GM19452 (cell line): ENCODE measurements around the gene PPP1R9B.

Experiments
- ATAC-seq: cut with Tn5 transposase; IDR thresholded peaks from one replicate; pipeline ENCODE4 v1.9.1; 2021; ENCODE audit not compliant: unreplicated experiment

The PPP1R9B gene

DNA sequence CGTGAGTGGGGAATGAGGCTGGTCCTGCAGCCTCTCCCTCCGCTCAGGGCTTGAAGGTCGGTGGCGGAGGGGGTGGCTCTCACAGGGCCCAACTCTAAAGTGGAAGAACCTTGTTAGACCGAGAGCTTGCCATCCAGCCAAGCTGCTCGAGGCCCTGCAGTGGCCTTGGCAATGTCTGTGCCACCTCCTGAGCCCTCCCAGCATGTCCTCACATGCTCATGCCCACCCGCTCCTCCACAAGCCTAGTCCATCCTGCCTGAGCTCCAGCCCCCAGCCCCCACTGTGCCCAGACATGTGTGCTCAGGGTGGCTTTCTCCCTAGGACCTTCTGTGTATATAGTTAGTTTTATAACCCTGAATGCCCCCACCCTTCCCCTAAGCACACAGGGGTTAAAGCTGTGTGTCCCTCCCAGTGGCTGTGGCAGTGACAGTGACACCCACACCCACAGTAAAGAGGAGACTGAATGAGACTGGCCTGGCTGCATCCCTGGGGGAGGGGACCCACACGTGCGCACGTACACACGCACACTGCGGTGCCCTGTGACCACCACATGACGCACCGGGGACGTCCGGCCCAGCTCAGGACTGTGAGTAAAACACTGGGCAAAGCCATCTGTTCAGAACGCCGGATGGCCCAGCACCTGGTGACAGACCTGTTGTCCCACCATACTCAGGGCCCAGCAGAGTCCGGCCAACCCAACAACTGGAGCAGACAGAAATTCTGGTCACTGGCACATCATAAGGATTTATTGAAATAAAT lies 39.7 kb downstream of the PPP1R9B start:
- no peak for ATAC-seq

DNA sequence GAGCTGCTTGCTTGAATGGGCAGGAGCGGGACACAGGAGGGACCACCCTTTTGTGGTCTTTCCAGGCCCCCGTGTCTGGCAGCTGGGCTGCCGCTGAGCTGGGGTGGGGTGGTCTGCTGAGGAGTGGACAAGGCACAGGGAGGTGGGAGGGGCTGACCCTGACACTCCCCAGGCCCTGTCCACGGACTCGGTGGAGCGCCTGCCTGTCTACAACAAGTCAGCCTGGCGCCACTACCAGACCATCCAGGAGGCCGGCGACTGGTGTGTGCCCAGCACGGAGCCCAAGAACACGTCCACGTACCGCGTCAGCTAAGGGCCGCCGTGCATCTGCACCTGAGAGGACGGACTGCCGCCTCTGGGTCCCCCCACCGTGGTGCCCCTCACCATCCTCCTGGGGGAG lies 40.7 kb downstream of the PPP1R9B start:
- no peak for ATAC-seq

DNA sequence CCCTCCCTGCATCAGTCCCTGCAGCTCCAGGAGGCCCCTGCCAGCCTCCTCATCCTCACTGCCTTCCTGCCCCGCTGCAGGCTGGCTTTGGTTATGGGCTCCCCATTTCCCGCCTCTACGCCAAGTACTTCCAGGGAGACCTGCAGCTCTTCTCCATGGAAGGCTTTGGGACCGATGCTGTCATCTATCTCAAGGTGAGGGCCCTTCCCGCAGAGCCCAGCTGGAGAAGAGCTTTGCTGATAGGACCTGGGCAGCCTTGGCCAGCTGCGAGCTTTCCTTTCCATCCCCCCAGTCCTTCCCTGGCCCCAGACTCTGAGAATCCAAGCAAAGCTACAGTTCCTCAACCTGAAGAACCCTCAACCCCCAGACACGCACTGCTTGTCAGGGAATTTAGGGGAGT lies 41.3 kb downstream of the PPP1R9B start:
- ATAC-seq = no peak

DNA sequence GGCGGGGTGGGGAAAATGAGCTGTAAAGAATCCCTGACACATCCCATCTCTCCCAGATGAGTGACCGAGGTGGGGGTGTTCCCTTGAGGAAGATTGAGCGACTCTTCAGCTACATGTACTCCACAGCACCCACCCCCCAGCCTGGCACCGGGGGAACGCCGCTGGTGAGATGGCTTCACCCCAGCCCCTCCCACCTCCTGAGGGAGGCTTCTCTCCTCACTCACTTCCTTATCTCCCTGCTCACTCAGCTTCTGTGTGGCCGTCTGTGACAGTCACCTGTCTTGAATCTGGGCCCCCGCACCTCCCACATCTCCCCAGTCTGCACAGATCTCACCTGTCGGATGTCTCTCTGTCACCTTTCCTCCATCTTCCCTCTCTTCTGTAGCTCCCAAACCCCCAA lies 41.9 kb downstream of the PPP1R9B start:
- ATAC-seq = no peak

DNA sequence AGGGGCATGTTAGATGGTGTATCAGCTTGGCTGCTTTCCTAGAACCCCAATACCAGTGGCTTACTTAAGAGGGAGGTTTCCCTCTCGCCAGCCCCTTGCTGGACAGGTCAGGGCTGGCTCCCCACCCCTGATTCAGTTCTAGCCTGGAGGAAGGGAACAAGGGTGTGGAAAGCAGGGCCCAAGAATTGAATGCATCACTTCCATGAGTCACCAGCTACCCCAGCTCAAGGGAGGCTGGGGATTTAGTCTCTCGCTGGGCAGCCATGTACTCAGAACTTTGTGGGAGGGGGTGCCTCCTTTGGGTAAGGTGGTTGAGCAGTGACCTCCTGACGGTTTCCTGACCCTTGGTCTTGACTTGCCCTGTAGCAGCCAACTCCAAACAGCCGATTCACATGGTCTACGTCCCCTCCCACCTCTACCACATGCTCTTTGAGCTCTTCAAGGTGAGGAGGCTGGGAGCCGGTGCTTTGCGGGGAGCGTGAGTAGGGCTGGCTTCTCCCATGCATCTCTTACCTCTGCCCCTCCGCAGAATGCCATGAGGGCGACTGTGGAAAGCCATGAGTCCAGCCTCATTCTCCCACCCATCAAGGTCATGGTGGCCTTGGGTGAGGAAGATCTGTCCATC lies 42.6 kb downstream of the PPP1R9B start:
- ATAC-seq = no peak

DNA sequence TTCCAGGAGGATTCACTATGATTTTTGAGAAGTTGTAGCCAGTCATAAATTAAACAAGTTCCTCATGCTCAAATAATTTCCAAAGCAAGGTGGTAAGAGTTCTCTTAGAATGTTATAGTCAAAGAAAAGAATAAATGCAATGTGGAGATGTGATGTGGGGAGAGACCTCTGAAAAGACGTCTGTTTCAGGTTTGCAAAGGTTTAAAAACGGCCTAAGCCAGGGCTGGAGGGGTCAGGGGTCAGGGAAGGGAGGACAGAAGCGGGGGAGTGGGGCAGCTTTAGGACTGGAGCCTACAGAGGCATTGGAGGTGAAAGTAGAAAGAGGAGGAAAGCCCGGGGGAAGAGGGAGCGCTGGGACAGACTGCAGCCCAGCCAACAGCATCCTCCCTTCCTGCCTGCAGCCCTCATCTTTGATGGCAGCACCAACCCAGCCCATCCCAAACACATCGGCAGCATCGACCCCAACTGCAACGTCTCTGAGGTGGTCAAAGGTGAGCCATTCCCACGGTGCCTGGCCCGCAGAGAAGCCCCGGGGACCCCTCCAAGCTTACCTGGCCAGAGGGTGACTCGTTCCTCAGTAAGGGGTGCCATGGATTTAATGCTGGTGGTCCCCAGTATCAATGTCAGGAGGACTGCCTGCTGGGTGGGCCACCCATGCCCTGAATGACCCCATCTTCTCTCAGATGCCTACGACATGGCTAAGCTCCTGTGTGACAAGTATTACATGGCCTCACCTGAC lies 43.9 kb downstream of the PPP1R9B start:
- ATAC-seq = no peak

DNA sequence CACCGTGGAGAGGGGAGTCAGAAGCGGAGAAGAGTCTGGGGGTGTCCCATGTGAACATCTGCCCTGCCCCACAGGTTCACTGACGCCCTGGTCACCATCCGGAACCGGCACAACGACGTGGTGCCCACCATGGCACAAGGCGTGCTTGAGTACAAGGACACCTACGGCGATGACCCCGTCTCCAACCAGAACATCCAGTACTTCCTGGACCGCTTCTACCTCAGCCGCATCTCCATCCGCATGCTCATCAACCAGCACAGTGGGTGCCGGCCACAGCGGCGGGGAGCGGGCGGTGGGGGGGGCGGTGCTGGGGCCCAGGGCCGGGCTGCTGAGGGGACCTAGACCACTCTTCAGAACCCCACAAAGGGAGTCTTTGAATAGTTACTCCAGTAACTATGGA lies 44.7 kb downstream of the PPP1R9B start:
- ATAC-seq = no peak

DNA sequence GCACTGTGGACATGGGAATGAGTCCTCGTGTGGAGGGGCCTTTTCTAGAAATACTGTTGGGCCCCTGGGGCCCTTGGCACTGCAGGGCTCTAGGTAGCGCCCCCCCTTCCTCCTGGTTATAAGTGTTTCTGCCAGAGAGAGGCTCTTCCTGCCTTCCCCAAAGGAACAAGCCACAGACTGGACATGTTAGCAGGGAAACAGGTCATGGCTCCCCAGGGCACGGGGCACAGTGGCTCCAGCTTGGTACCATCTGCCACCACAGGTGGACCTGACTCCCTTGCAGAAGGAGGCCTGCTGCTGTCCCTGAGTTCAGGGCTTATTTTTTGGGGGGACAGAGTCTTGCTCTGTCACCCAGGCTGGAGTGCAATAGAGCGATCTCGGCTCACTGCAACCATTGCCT lies 46.5 kb downstream of the PPP1R9B start:
- ATAC-seq = no peak

DNA sequence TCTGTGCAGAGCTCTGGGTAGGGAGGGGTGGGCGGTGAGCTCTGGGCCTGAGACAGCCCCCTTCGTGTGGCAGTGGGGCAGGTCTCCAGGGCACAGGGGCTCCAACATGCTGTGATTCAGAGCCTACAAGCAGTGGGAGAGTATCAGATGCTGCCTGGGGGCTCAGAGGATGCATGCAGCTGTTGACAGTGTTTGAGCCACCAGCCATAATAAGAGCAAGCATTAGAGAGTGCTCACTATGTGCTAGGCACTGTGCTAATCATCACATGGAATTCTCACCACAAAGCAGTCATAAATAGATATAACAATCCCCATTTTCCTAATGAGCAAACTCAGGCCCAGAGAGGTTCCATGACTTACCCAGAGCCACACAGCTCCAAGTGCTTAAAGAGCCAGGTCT lies 47.2 kb downstream of the PPP1R9B start:
- ATAC-seq = no peak

DNA sequence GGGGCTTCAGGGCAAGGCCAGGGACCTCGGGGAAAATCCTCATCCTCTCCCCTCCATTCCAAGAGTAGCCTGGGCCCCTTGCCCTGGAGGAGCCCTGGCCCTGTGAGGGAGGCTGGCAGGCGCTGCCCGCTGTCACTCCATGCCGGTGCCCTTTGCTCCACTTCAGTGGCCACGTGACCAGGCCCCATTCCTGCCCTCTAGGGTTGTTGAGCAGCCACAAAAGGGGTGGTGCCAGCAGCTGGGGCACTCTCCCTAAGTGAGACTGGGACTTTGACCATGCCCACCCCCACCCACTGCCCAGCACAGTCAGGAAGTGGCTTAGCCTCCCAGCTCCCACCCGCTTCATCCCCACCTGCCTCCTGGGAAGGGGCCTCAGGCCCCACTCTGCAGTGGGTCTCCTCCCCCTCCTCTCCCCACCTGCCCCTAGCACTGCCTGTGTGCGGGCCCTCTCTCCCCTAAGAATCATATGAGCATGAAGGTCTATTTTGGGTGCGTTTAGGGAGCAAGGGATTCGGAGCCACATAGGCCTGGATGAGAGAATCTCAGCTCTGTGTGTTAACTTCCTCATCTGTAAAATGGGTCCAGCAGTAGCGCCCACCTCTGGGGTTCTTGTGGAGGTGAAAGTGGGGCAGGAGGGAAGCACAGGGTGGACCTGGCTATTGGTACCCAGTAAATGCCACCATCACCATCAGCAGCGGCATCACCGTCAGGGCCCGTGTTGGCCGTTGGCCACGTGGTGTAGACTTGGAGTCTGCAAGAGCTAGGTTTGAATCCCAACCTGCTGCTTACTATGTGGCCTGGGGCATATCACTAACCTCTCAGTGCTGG lies 48.1 kb downstream of the PPP1R9B start:
- no peak for ATAC-seq

DNA sequence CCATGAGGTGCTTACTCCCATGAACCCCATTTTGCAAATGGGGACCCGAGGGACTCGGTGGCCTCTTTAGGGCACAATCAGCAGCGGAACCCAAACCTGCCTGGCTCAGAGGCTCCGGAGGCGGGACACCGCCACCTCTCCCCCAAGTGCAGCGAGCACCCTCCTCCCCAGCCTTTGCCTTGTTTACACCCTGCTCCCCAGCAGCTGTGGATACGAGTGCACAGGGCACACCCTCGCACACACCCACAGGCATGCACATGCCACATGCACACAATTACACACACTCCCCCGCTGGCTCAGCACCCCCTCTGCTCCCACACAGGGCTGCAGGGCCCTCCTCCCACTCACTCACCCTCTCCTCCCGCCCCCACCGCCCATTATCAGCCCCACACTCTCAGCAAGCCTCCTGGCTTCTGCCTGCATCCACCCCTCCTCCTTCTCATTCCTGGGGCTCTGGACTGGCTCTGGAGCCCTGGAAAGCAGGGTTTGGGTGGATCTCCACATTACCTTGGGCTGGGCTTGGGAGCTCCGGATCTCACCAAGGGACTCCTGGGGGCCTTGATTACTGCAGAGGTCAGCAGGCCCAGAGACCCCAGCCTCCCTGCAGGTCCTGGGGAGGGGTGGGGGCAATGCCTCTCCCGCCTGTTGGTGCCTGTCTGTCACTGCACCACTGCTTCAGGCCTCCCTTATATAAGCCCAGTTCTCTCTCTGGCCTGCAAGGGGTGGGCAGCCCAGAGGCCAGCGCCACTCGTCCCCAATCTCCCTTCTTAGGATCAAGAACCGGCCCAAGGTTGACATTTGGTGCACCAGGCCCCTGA lies 48.9 kb downstream of the PPP1R9B start:
- ATAC-seq = no peak

DNA sequence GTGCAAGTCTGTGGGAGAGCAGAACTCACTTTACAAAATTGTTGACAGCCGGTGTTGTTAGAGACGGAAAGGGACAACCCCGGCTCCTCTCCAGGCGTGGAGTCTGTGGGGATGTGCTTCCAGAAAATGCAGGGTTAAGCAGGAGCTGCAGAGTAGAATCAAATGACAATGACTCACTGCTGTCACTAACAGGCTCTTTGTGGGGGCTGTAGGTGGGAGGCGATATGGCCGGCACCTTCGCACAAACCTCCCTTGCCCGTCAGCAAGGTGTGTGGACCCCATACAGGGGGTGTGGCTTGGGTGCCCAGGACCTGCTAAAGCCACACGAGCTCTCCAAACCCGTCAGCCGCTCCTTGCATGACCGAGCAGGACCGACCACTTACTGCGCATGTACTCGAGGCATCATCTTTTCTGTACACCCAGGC lies 49.5 kb downstream of the PPP1R9B start:
- ATAC-seq = no peak

DNA sequence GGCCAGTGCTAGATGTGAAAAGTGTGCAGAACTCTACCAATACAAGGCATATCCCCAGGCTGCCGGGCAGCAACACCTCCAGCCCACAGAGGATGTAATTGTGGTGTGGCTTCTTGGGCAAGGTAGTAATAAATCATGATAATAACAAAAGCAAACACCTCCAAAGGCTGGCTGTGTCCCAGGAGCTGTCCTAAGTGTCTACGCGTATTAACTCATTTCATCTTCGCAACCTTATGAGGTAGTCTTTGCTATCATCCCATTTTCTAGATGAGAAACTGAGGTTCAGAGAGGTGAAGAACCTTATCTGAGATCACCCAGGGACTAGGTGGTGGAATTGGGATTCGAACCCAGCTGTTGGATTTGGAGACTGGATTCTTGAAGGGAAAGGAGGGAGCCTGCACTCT lies 50.0 kb downstream of the PPP1R9B start:
- ATAC-seq = no peak

DNA sequence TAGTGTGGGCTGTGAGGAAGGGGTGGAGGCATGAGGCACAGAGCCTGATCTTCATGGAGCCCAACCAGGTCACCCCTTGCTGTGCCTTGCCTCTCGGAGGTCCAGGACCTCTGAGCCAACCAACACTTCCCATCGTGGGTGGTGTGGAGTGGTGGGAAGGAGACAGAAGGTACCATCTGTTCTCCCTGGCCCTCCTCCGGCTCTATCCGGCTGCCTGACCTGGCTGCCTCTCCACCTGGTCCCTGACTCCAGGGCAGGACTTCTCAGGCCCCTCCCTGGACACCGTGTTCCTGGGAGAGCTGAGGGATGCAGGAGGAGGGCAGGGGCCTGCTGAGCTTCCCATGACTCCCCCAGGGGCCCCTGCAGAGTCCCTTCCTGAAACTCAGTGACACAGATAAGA lies 51.5 kb downstream of the PPP1R9B start:
- no peak for ATAC-seq

DNA sequence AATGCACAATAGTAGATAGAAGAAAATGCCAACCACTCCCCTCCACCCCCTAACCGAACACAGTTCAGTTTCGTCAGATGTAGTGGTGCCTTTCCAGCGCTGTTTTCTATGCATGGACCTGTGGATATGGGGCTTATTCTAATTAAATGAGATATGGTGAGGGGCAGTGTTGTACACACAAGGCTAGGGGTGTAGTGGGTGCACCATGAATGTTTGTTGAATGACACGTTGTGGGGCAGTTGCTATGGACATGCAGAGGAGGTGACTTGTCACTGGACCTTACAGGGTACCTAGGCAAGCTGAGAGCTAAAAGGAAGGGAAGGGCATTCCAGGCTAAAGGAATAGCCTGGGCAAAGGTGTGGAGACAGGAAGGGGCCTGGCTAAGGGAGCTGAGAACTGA lies 51.9 kb downstream of the PPP1R9B start:
- no peak for ATAC-seq

DNA sequence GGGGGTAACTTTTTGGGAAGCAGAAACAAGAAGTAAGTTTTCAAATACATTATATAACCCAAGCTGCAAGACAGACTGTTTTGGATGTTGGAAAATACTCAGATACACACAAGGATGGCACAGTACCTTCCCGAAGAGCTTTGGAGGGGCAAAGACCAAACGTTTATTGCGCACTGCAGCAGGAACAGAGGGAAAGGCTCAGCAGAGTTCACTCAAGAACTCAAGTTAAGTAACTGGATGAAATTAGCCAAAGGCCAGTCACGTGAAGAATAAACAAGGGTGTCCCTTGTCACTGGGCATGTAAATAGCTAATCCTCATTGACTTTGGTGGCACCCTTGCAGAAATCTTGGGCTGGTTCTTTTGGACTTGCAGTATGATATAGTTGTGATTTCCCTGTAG lies 52.6 kb downstream of the PPP1R9B start:
- ATAC-seq = no peak

DNA sequence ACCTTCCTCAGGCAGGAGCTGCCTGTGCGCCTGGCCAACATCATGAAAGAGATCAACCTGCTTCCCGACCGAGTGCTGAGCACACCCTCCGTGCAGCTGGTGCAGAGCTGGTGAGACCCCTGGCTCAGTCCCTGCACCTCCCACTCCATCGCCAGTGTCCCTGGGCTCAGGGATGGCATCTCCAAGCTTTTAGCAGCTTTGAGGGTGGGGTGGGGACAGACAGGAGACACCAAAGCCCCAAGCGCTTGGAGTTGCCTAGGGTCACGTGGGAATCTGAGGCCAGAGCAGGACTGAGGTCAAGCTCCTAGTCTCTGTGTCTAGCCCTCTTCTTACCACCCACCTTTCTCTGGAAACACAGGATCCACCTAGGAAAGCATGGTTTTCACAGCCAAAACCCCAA lies 53.0 kb downstream of the PPP1R9B start:
- ATAC-seq = no peak

DNA sequence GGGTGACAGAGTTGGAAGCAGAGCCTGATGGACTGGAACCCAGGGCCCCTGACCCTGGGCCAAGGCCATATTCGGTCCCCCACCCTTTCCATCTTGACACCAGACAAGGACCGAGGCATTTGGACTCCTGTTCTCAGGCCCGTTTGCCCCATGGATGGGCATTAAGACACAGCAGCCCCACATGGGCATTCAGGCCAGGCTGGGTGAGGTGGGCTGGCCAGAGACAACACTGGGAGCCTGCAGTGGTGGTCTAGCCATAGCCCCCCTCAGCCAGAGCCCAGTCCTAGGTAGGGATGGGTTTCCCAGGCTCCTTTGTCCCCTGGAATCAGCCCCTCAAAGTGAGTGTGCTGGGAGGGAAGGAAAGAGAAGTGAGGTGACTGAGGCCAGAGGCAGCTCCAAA lies 53.7 kb downstream of the PPP1R9B start:
- no peak for ATAC-seq

DNA sequence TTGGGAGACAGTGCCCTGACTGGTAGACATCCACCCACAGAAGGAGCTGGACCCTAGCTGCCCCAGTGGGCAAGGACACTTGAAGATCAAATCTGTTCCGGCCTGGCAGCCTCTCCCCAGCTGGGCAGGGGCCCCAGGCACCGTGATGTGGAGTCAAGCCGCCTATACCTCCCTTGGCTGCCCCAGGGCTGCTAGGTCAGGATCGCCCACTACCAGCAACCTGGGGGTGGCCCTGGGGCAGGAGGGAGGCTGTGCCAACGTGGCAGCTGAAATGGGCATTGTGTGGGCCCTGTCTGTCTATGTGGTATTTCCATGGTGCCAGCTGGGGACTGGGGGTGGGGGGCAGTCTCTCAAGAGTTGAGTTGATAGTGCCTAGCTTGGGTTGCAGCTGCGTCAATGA lies 54.4 kb downstream of the PPP1R9B start:
- ATAC-seq = no peak

DNA sequence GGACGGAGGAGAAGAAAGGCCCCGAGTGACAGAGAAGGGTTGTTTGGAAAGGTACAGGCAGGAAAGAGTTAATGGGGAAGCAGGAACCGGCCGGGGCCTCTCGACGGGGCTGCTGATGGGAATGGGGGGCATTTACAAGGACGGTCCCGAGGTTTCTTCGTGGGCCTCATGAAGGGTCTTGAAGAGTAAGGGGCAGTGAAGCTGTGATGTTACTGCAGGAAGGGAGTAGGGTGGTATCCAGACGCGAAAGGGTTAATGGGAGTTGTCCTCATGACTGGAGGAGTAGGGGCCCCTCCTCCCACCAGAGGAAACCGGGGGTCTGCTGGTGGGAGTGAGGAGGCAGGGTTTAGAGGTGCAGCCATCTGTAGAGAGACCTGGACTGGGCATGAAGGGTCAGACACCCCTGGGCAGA lies 54.8 kb downstream of the PPP1R9B start:
- ATAC-seq = no peak
